Upper lobe of left lung (tissue), 4 donors: Measurements from ENCODE around the gene EFCC1.

Experiments
- CTCF ChIP-seq, 6 experiments: fragments of 450-650 bp in 4 of 6; fragments of 200-600 bp in 2 of 6; sonication (generic) in 2 of 6; IDR thresholded peaks; one replicate each; pipeline ENCODE4 v1.5.1; 2016 to 2019; ENCODE audit warnings: antibody characterized with exemption in 6 of 6
- EP300 ChIP-seq, 4 donors: sonication (generic); formaldehyde crosslinking; IDR thresholded peaks; one replicate each; pipeline ENCODE4 v1.5.1; 2017; ENCODE audit warnings: antibody characterized with exemption in 4 of 4, control low read depth in 2 of 4
- POLR2A ChIP-seq, 4 donors: fragments of 450-650 bp; IDR thresholded peaks; one replicate each; pipeline ENCODE4 v1.5.1; 2016 to 2017; ENCODE audit warnings: antibody characterized with exemption in 4 of 4, mild to moderate bottlenecking in 2 of 4
- POLR2AphosphoS5 ChIP-seq, 2 donors: sonication (generic); formaldehyde crosslinking; IDR thresholded peaks; one replicate each; pipeline ENCODE4 v1.5.1; 2017; ENCODE audit warnings: antibody characterized with exemption in 2 of 2

- TF ChIP-seq POLR2A (IDR thresholded peaks at IDR 0.05) (no peak), CTCF (IDR thresholded peaks at IDR 0.05) (no peak), POLR2AphosphoS5 (IDR thresholded peaks at IDR 0.05) (no peak), EP300 (IDR thresholded peaks at IDR 0.05) (no peak)
Measured at GRCh38 chr3:129068291-129068886, 67.3 kb downstream of the EFCC1 start.
